Inflammatory macrophage (primary cell): Measurements from ENCODE around the gene SLC30A10.
"Not testable (repeated sequence)": the region's sequence is repeated elsewhere in the genome, so short reads cannot be mapped to it uniquely, and the experiment has no call there.

Source experiments
- DNase-seq, 2 donors: peaks; one replicate each; pipeline ENCODE4 v3.0.0-alpha.2; 2020 to 2022
- total RNA-seq, 18 experiments: gene quantifications; one replicate each; lab custom pipeline; 2026; ENCODE audit warnings: mixed read lengths in 6 of 18, inconsistent platforms in 2 of 18; lab: John Stamatoyannopoulos, UW

The SLC30A10 gene
- 0 to 0.26 (median 0.06) reads per million in 18 experiments for total RNA-seq

- DNase-seq: no peak
Observed at GRCh38 chr1:219927956-219928790, at the start of gene SLC30A10. Gene SLC30A10, minus strand, starts transcription at chr1:219928557. Its CDS starts 117 bp downstream, at chr1:219928440.

GRCh38 chr1:219973213-219973612 lies 44.9 kb upstream of the SLC30A10 start:
- no peak for DNase-seq

GRCh38 chr1:219967361-219967760 lies 39.0 kb upstream of the SLC30A10 start:
- no peak for DNase-seq

- DNase-seq: no peak
Observed at GRCh38 chr1:219966071-219966349, 37.7 kb upstream of the SLC30A10 start.

GRCh38 chr1:219965285-219966070 lies 37.1 kb upstream of the SLC30A10 start:
- DNase-seq: no peak

GRCh38 chr1:219963432-219963831 lies 35.1 kb upstream of the SLC30A10 start:
- DNase-seq: no peak

- no peak for DNase-seq
Observed at GRCh38 chr1:219961684-219962083, 33.3 kb upstream of the SLC30A10 start.

- no peak for DNase-seq
Observed at GRCh38 chr1:219959540-219960203, 31.3 kb upstream of the SLC30A10 start.

GRCh38 chr1:219958875-219959417 lies 30.6 kb upstream of the SLC30A10 start:
- DNase-seq: no peak

GRCh38 chr1:219954736-219955421 lies 26.5 kb upstream of the SLC30A10 start:
- no peak for DNase-seq

GRCh38 chr1:219954052-219954451 lies 25.7 kb upstream of the SLC30A10 start:
- DNase-seq: no peak

GRCh38 chr1:219952361-219952760 lies 24.0 kb upstream of the SLC30A10 start:
- no peak for DNase-seq

GRCh38 chr1:219949227-219949626 lies 20.9 kb upstream of the SLC30A10 start:
- not testable (repeated sequence) for DNase-seq

- not testable (repeated sequence) for DNase-seq
Observed at GRCh38 chr1:219948766-219949165, 20.4 kb upstream of the SLC30A10 start.

- peak; percentile 49 for DNase-seq
Observed at GRCh38 chr1:219945795-219946194, 17.4 kb upstream of the SLC30A10 start.

GRCh38 chr1:219941179-219942118 lies 13.1 kb upstream of the SLC30A10 start:
- no peak for DNase-seq

GRCh38 chr1:219940707-219941106 lies 12.3 kb upstream of the SLC30A10 start:
- DNase-seq: no peak

GRCh38 chr1:219938706-219939105 lies 10.3 kb upstream of the SLC30A10 start:
- no peak for DNase-seq

- not testable (repeated sequence) for DNase-seq
Observed at GRCh38 chr1:219933763-219934162, 5.4 kb upstream of the SLC30A10 start.

GRCh38 chr1:219931033-219931432 lies 2.7 kb upstream of the SLC30A10 start:
- DNase-seq: no peak

- DNase-seq: no peak
Observed at GRCh38 chr1:219928791-219929118, 398 bp upstream of the SLC30A10 start.
